ENCODE measurements around the gene LUZP2.

DNA sequence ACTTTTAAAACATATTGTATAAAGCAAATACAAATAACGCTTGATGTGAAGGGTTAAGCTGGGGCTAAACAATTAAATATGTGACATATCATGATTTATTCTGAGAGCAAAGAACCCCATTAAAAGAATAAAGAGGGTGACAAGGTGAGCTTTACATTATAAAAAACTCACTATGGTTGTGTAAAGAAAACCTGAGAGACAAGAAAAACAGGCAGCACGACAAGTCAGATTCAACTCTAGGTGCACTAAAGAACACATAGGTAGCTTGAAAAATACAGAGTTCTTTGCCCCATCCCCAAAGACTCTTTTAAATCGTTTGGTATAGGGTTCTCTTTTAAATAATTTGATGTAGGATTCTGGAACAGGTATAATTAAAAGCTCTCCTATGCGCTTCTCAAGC is 63.5 kb downstream of the LUZP2 start:
- TF ChIP-seq, protein P1, sequence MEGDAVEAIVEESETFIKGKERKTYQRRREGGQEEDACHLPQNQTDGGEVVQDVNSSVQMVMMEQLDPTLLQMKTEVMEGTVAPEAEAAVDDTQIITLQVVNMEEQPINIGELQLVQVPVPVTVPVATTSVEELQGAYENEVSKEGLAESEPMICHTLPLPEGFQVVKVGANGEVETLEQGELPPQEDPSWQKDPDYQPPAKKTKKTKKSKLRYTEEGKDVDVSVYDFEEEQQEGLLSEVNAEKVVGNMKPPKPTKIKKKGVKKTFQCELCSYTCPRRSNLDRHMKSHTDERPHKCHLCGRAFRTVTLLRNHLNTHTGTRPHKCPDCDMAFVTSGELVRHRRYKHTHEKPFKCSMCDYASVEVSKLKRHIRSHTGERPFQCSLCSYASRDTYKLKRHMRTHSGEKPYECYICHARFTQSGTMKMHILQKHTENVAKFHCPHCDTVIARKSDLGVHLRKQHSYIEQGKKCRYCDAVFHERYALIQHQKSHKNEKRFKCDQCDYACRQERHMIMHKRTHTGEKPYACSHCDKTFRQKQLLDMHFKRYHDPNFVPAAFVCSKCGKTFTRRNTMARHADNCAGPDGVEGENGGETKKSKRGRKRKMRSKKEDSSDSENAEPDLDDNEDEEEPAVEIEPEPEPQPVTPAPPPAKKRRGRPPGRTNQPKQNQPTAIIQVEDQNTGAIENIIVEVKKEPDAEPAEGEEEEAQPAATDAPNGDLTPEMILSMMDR (IDR thresholded peaks at IDR 0.05; ENCODE audit: low read depth, low read length, poor library complexity, severe bottlenecking): no peak
- TF ChIP-seq EZH2phosphoT487 (IDR thresholded peaks at IDR 0.05; ENCODE audit: borderline replicate concordance, low read length): no peak

Measured in DOHH2 (cell line).